K562 (cell line): ENCODE data around the gene EML2. TPM values are rescaled to one million over a fixed set of nuclear protein-coding genes. Genes with fewer than 3 reads are reported as not detected.

Experiments used
- ATF1 ChIP-seq, 2 experiments: fragments of 450-650 bp in 1 of 2; IDR thresholded peaks; 2 replicates each; pipeline ENCODE4 v1.6.1; 2016; ENCODE audit warnings: missing compliant biosample characterization in 1 of 2, missing genetic modification characterization in 1 of 2
- CBFB ChIP-seq: sonication (generic); formaldehyde crosslinking; IDR thresholded peaks from 2 replicates; pipeline ENCODE4 v1.4.0; 2020; ENCODE audit warnings: mild to moderate bottlenecking, missing genetic modification reagents
- CBX1 ChIP-seq: sonication (generic); IDR thresholded peaks from 2 replicates; pipeline ENCODE4 v1.6.1; 2016; ENCODE audit warnings: antibody characterized with exemption, low read depth, mild to moderate bottlenecking
- CBX8 ChIP-seq: fragments of 200-600 bp; sonication (generic); IDR thresholded peaks from 2 replicates; pipeline ENCODE4 v1.6.1; 2012; ENCODE audit warnings: borderline replicate concordance, mixed run types, low read depth, mild to moderate bottlenecking, moderate library complexity, mixed read lengths, low read length, control low read depth, inconsistent platforms; ENCODE audit not compliant: poor library complexity, severe bottlenecking; ENCODE audit errors: extremely low read depth
- ELF2 ChIP-seq: fragments of 250-450 bp; sonication (Bioruptor Pico); IDR thresholded peaks from 2 replicates; pipeline ENCODE4 v1.5.0; 2021; ENCODE audit warnings: mild to moderate bottlenecking
- ESRRA ChIP-seq: fragments of 450-650 bp; IDR thresholded peaks from 2 replicates; pipeline ENCODE4 v1.6.1; 2014; ENCODE audit warnings: low read depth, mild to moderate bottlenecking, moderate library complexity, borderline replicate concordance
- EWSR1 ChIP-seq: fragments of 450-650 bp; IDR thresholded peaks from 2 replicates; pipeline ENCODE4 v1.6.1; 2018; ENCODE audit warnings: borderline replicate concordance, mild to moderate bottlenecking, low read depth, moderate library complexity; ENCODE audit not compliant: partially characterized antibody
- HMGN3 ChIP-seq: IDR thresholded peaks from 2 replicates; pipeline ENCODE4 v1.6.1; 2011; ENCODE audit warnings: borderline replicate concordance, low read depth, mild to moderate bottlenecking, mixed read lengths, low read length; ENCODE audit not compliant: insufficient read length; ENCODE audit errors: extremely low read depth
- PHF8 ChIP-seq: fragments of 200-600 bp; sonication (generic); IDR thresholded peaks from 2 replicates; pipeline ENCODE4 v1.6.1; 2012; ENCODE audit warnings: mixed run types, mild to moderate bottlenecking, inconsistent platforms, low read length, moderate library complexity, borderline replicate concordance
- SMAD2 ChIP-seq: fragments of 150-350 bp; IDR thresholded peaks from 2 replicates; pipeline ENCODE4 v1.6.1; 2014; ENCODE audit warnings: low read depth, mild to moderate bottlenecking, low read length
- SMAD3 ChIP-seq: fragments of 450-650 bp; formaldehyde crosslinking; conservative IDR thresholded peaks from 2 replicates; pipeline ENCODE4 v1.4.0; 2020; ENCODE audit warnings: mild to moderate bottlenecking
- SMAD4 ChIP-seq: fragments of 250-450 bp; sonication (Bioruptor Pico); conservative IDR thresholded peaks from 2 replicates; pipeline ENCODE4 v1.8.0; 2021; ENCODE audit warnings: inconsistent platforms, mild to moderate bottlenecking, moderate library complexity
- SNRNP70 ChIP-seq: fragments of 200-400 bp; formaldehyde crosslinking; optimal IDR thresholded peaks from 2 replicates; pipeline ENCODE3; 2017; ENCODE audit warnings: low read depth, low read length
- SREBF1 ChIP-seq: fragments of 150-350 bp; IDR thresholded peaks from 2 replicates; pipeline ENCODE4 v1.6.1; 2014; ENCODE audit warnings: antibody characterized with exemption, low read depth, low read length, borderline replicate concordance
- TCF7L2 ChIP-seq: fragments of 150-350 bp; IDR thresholded peaks from 2 replicates; pipeline ENCODE4 v1.6.1; 2016; ENCODE audit warnings: low read depth, mild to moderate bottlenecking, low read length, moderate library complexity
- TOE1 ChIP-seq, 2 experiments: fragments of 450-650 bp in 1 of 2; sonication (generic) in 1 of 2; formaldehyde crosslinking in 1 of 2; IDR thresholded peaks; 2 replicates each; pipeline versions ENCODE4 v1.7.1 to v1.8.0; 2016 to 2022; ENCODE audit warnings: borderline replicate concordance in 2 of 2, mild to moderate bottlenecking in 2 of 2, antibody characterized with exemption in 1 of 2, inconsistent platforms in 1 of 2, low read depth in 1 of 2, missing genetic modification reagents in 1 of 2, moderate library complexity in 1 of 2
- WHSC1 ChIP-seq: IDR thresholded peaks from one replicate; pipeline ENCODE4 v1.6.1; 2012; ENCODE audit warnings: low read length, control low read depth, inconsistent platforms
- ZKSCAN1 ChIP-seq: fragments of 150-350 bp; IDR thresholded peaks from 2 replicates; pipeline ENCODE4 v1.6.1; 2016; ENCODE audit warnings: low read depth, low read length
- polyA plus RNA-seq, 8 experiments: library from polyadenylated mRNA; depleted of rRNA in 4 of 8; stranded (reverse) in 5 of 8; unstranded in 3 of 8; fragments of >200 nt; fragmentation: Nextera tagmentation in 2 of 8; fragmentation: Illumina TruSeq in 1 of 8; extraction: Ambion mirVana in 2 of 8; extraction: Trizol in 1 of 8; gene quantifications; 2 replicates each; pipeline versions ENCODE4 v1.2.1 to v1.2.3, GENCODE V29; 2011 to 2014; ENCODE audit warnings: inconsistent platforms in 1 of 8, missing spikeins in 1 of 8
- total RNA-seq, 7 experiments: library from RNA; depleted of rRNA in 6 of 7; stranded (reverse); fragments of >200 nt in 6 of 7; fragmentation: Illumina TruSeq in 2 of 7; extraction: Trizol in 2 of 7; gene quantifications; 2 replicates each; pipeline versions ENCODE4 v1.2.1 to v1.2.3, GENCODE V29; 2011 to 2021; ENCODE audit warnings: low replicate concordance in 1 of 7
- TF ChIP-seq, protein P1 (sequence below): fragments of 250-450 bp; sonication (Bioruptor Pico); IDR thresholded peaks from 2 replicates; pipeline ENCODE4 v1.9.0; 2021; ENCODE audit warnings: mild to moderate bottlenecking
- TF ChIP-seq, protein P2 (sequence below): fragments of 250-450 bp; sonication (Bioruptor Pico); IDR thresholded peaks from 2 replicates; pipeline ENCODE4 v1.5.1; 2021; ENCODE audit warnings: mild to moderate bottlenecking
- TF ChIP-seq, protein P3 (sequence below): IDR thresholded peaks from 3 replicates; pipeline ENCODE4 v1.6.1; 2011; ENCODE audit warnings: borderline replicate concordance, mild to moderate bottlenecking, moderate library complexity; ENCODE audit not compliant: insufficient read length; ENCODE audit errors: extremely low read depth

The EML2 gene
- total and polyA plus RNA-seq, 9 of the 15 experiments (the other 6 are each of a cell fraction or from before 2014, with no cell fraction given), result 2.6 to 69.6 (median 24.8) TPM

DNA sequence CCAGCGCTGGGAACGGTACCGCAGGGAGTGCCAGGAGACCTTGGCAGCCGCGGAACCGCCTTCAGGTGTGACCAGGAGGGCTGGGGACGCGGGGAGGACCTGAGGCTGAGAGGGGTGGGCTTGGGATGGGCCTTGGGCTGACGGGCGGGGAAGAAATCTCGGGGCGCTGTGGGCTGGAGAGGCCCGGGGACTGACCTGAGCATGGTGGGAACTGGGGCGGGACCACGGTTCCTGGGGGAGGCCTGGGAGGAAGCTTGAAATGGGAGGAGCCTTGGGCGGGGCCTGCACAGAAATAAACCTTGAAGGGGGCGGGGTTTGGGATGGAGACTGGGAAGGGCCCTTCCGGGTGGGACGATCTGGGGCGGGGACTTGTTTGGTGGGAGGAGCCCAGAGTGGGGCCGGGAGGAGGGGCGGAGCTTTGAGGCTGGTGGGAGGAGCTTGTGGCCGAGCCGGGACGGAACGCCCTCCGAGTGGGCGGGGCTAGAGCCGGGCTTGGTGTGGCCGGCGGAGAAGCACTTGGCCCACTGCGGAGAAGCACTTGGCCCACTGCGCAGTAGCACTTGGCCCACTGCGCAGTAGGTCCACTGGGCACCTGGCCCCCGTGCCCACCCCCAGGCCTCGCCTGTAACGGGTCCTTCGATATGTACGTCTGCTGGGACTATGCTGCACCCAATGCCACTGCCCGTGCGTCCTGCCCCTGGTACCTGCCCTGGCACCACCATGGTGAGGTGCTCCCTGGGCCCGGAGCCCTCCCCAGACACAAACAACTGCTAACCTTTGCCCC, 31.7 kb upstream of the EML2 start (continued):
- TF ChIP-seq CBX8, result no peak
- no peak for TF ChIP-seq SMAD4 (CRISPR knock-in tag)
- TF ChIP-seq ZKSCAN1, result peak; percentile 3; the same call in 1 of the 2 replicates
- TF ChIP-seq SMAD2, result no peak
- no peak for TF ChIP-seq SMAD3 (CRISPR knock-in tag)
- no peak for TF ChIP-seq TCF7L2
- TF ChIP-seq ELF2 (CRISPR knock-in tag), result 0 out of 2 replicates have a peak, but pooled peaks have one; percentile 32
- no peak for TF ChIP-seq SNRNP70
- no peak for TF ChIP-seq CBX1
- TF ChIP-seq PHF8, result peak; percentile 23; the same call in 1 of the 2 replicates
- TF ChIP-seq, protein P1, sequence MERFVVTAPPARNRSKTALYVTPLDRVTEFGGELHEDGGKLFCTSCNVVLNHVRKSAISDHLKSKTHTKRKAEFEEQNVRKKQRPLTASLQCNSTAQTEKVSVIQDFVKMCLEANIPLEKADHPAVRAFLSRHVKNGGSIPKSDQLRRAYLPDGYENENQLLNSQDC (CRISPR knock-in tag), result no peak
- TF ChIP-seq ATF1 (CRISPR knock-in tag; IDR thresholded peaks at IDR 0.05), result no peak
- TF ChIP-seq ATF1 (tag; IDR thresholded peaks at IDR 0.05), result no peak
- no peak for TF ChIP-seq WHSC1
- TF ChIP-seq, protein P2, sequence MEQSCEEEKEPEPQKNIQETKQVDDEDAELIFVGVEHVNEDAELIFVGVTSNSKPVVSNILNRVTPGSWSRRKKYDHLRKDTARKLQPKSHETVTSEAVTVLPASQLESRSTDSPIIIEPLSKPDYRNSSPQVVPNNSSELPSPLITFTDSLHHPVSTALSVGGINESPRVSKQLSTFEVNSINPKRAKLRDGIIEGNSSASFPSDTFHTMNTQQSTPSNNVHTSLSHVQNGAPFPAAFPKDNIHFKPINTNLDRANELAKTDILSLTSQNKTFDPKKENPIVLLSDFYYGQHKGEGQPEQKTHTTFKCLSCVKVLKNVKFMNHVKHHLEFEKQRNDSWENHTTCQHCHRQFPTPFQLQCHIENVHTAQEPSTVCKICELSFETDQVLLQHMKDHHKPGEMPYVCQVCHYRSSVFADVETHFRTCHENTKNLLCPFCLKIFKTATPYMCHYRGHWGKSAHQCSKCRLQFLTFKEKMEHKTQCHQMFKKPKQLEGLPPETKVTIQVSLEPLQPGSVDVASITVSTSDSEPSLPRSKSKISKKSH (CRISPR knock-in tag), result no peak
- TF ChIP-seq, protein P3, sequence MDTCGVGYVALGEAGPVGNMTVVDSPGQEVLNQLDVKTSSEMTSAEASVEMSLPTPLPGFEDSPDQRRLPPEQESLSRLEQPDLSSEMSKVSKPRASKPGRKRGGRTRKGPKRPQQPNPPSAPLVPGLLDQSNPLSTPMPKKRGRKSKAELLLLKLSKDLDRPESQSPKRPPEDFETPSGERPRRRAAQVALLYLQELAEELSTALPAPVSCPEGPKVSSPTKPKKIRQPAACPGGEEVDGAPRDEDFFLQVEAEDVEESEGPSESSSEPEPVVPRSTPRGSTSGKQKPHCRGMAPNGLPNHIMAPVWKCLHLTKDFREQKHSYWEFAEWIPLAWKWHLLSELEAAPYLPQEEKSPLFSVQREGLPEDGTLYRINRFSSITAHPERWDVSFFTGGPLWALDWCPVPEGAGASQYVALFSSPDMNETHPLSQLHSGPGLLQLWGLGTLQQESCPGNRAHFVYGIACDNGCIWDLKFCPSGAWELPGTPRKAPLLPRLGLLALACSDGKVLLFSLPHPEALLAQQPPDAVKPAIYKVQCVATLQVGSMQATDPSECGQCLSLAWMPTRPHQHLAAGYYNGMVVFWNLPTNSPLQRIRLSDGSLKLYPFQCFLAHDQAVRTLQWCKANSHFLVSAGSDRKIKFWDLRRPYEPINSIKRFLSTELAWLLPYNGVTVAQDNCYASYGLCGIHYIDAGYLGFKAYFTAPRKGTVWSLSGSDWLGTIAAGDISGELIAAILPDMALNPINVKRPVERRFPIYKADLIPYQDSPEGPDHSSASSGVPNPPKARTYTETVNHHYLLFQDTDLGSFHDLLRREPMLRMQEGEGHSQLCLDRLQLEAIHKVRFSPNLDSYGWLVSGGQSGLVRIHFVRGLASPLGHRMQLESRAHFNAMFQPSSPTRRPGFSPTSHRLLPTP, result no peak
- peak; percentile 56 for TF ChIP-seq HMGN3
- no peak for TF ChIP-seq ESRRA
- TF ChIP-seq CBFB, result no peak
- 0 out of 2 replicates have a peak, but pooled peaks have one; percentile 21 for TF ChIP-seq TOE1 (IDR thresholded peaks at IDR 0.05; ENCODE audit: borderline replicate concordance)
- TF ChIP-seq TOE1 (CRISPR knock-in tag; IDR thresholded peaks at IDR 0.05; ENCODE audit: borderline replicate concordance, low read depth), result no peak
- TF ChIP-seq SREBF1, result no peak
- TF ChIP-seq EWSR1, result no peak
